EL (cell line): ENCODE results near the gene PDE1A.

Experiments
- DNase-seq: peaks from one replicate; pipeline ENCODE4 v3.0.0-alpha.2; 2016

PDE1A gene

DNA sequence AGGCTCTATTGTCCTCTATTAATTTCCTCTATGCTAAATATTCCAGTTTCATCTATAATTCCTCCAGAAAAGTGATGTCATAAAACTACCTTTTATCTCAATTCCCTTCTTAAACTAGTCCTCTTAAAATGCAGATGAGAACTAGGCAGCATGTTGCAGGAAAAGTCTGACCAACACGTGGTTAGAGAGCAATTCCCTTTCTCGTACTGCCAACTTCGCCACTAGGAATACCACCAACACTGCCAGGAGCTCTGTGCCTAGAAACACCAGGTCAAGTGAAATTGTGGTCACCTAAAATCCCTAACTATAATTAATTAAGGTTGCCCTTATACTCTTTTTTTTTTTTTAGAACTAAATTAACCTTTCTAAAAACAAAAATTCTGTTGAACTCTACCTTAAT is 313.5 kb downstream of the PDE1A start:
- DNase-seq, result no peak

DNA sequence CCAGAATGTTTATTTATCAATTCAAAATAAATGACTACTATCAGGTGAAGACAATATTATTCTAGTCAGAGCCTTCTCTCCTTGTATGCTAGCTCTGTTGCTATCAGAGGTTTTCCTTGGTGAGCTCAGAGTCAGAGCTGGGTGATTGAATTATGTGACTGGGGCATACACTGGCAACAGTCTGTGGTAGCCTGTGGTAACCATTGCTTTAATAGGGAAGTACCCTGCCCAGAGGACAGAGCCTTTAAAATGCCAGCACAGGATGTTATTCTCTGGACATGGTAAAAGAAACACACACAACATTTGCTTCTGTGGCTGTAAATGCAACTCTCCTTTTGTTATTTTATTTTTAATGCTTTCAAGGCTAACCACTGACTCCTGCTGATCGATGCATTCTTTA is 316.5 kb downstream of the PDE1A start:
- no peak for DNase-seq

DNA sequence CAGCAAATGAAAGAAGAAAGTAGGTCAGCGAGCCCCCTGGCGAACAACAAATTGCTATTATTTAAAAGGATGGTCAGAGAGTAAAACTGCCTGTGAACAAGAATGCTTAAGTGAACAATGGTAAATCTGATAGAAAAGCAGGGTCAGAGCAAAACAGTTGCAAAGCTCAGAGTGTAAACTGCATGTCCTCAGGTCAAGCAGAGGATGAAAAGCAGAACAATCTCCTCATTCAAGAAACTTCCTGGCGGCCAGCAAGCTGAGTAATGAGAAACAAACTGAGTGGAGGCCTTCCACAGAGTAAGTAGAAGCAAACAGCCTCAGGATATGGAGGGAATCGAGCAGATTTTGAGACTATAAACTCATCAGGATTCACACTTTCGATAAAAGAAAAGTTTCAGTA is 323.3 kb downstream of the PDE1A start:
- DNase-seq, result no peak

DNA sequence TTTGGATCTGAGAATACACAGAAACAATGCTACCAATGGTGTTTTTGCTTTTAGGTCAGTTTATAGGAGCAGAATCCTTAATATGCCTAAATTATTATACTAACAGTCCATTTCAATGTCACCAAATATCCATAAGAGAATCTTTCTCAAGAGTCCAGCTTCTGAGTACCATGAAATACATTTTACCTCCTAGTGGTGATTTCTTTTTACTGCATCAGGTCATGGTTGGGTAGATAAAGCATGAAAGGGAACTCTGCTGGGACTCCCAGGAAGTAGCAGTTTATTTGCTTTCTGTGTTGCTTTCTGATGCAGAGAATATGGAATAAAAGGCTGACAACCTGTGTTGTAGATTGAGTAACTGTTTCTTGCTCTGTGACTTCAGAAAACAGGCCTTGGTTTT is 325.6 kb downstream of the PDE1A start:
- no peak for DNase-seq

DNA sequence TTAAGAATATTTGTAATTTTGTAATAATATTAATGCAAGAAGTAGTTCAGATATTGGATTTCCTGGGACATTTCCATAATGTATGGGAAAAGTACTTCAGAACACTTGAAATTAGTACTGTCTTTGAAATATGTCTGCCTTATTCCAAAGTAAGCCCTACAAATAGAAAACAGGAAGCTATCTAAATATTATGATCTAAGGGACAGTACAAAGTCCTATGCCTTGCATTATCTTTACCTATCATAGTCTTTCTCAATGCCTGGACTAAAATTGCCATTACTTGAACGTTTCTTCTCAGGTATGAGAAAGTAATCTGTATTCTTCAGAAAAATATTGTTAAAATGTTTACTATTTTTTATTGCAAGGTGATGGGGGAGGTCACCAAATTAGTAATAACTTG is 328.2 kb downstream of the PDE1A start:
- no peak for DNase-seq

DNA sequence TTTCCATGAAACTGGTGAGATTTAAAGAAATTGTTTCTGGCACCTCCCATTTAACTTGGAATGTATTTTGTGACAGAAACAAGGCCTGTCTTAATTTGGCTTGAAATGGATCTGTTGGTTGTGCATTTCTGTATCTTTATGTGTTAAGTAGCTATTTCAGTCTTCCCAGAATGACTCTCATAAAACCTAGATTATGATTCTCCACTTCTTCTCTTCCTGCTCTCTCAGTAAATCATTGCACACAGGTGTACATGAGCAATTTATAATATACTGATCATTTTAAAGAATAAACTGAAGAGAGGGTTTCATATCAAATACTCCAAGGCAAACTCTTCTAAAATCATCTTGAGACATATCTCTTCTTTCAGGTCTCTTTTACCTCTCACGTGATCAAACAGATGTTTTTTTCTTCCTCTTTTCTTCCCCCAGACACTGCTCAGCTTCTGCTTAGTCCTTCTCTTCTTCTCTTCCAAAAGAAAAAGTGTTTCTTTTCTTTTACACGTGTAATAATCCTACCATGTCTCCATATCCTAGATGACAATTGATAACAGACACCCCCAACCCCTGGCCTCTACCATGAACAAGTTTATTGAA is 329.2 kb downstream of the PDE1A start:
- no peak for DNase-seq

DNA sequence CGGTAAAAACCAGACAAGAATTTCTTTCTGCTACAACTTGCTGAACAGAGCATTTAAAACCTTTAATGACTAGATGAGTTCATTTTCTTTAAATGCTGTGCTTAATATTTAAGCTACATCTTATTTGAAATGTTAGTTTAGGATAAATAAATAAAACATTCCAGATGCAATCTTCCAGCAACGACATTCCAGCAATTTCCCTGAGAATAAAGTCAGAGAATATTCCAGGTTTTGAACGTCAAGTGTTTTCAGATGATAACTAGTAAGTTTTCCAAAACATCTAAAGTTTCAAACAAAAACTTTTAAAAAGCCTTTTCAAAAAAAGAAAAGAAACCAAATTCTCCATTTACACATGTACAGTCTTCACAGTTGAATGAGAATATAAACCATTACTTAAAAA is 336.4 kb downstream of the PDE1A start:
- no peak for DNase-seq
